ENCODE results near the gene SYNPO2L.
"Not testable (repeated sequence)": the region's sequence is repeated elsewhere in the genome, so short reads cannot be mapped to it uniquely, and the experiment has no call there.

SYNPO2L gene

GRCh38 chr10:73655990-73656298, at the start of gene SYNPO2L:
Gene SYNPO2L, minus strand, starts transcription at chr10:73656029. Its CDS starts 107 bp downstream, at chr10:73655922.
- no peak for DNase-seq

GRCh38 chr10:73703924-73704323, 48.1 kb upstream of the SYNPO2L start:
- DNase-seq, result not testable (repeated sequence)

GRCh38 chr10:73698819-73699218, 43.0 kb upstream of the SYNPO2L start:
- DNase-seq, result not testable (repeated sequence)

- not testable (repeated sequence) for DNase-seq
These were observed 41.9 kb upstream of the SYNPO2L start, which contains the start of gene AGAP5 for GRCh38 chr10:73697675-73698159. Gene AGAP5, minus strand, starts transcription at chr10:73698109. Its CDS starts 354 bp downstream, at chr10:73697755.

GRCh38 chr10:73695302-73695701, 39.5 kb upstream of the SYNPO2L start:
- not testable (repeated sequence) for DNase-seq

- DNase-seq, result not testable (repeated sequence)
These were observed 34.9 kb upstream of the SYNPO2L start for GRCh38 chr10:73690755-73691154.

- not testable (repeated sequence) for DNase-seq
These were observed 33.8 kb upstream of the SYNPO2L start for GRCh38 chr10:73689596-73689995.

- not testable (repeated sequence) for DNase-seq
These were observed 31.8 kb upstream of the SYNPO2L start for GRCh38 chr10:73687641-73688040.

GRCh38 chr10:73674546-73674945, 18.7 kb upstream of the SYNPO2L start:
- DNase-seq, result not testable (repeated sequence)

- DNase-seq, result not testable (repeated sequence)
These were observed 12.5 kb upstream of the SYNPO2L start for GRCh38 chr10:73668378-73668777.

- DNase-seq, result not testable (repeated sequence)
These were observed 10.5 kb upstream of the SYNPO2L start for GRCh38 chr10:73666153-73666809.

GRCh38 chr10:73665581-73665980, 9.8 kb upstream of the SYNPO2L start:
- not testable (repeated sequence) for DNase-seq

- not testable (repeated sequence) for DNase-seq
These were observed 8.6 kb upstream of the SYNPO2L start for GRCh38 chr10:73664156-73665040.

GRCh38 chr10:73663621-73664020, 7.8 kb upstream of the SYNPO2L start:
- not testable (repeated sequence) for DNase-seq

- DNase-seq, result not testable (repeated sequence)
These were observed 6.9 kb upstream of the SYNPO2L start for GRCh38 chr10:73662705-73663104.

GRCh38 chr10:73655257-73655989, 406 bp downstream of the SYNPO2L start:
- no peak for DNase-seq

GRCh38 chr10:73653701-73654100, 2.1 kb downstream of the SYNPO2L start:
- DNase-seq, result no peak

- no peak for DNase-seq
These were observed 2.6 kb downstream of the SYNPO2L start for GRCh38 chr10:73653195-73653594.

GRCh38 chr10:73650537-73651331, 5.1 kb downstream of the SYNPO2L start:
- DNase-seq, result no peak

GRCh38 chr10:73649876-73650536, 5.8 kb downstream of the SYNPO2L start:
- DNase-seq, result no peak

- DNase-seq, result no peak
These were observed 6.6 kb downstream of the SYNPO2L start for GRCh38 chr10:73648975-73649829.

All from activated CD8-positive, alpha-beta memory T cell treated with anti-CD3 and anti-CD28 coated beads for 24 hours (primary cell).